Mammary epithelial cell (primary cell): ENCODE measurements around the gene ZNF586.
"Not testable (repeated sequence)": the region's sequence is repeated elsewhere in the genome, so short reads cannot be mapped to it uniquely, and the experiment has no call there.

Source experiments
- CTCF ChIP-seq, 2 donors: IDR thresholded peaks in 1 of 2; conservative IDR thresholded peaks in 1 of 2; 2 replicates each; pipeline ENCODE4 v1.5.1; 2011 to 2012; ENCODE audit warnings: inconsistent platforms in 2 of 2, low read length in 2 of 2, mild to moderate bottlenecking in 2 of 2, control low read depth in 1 of 2, low read depth in 1 of 2; ENCODE audit not compliant: insufficient read depth in 1 of 2; ENCODE audit errors: extremely low read depth in 1 of 2
- EZH2 ChIP-seq: IDR thresholded peaks from 2 replicates; pipeline ENCODE4 v1.6.1; 2012; ENCODE audit warnings: low read length, inconsistent platforms, borderline replicate concordance

- TF ChIP-seq CTCF (conservative IDR thresholded peaks at IDR 0.05 in 1 of 2, IDR thresholded peaks at IDR 0.05 in 1 of 2; ENCODE audit: extremely low read depth in 1 of 2, insufficient read depth in 1 of 2, low read depth in 1 of 2, low read length in 2 of 2); EZH2: not testable (repeated sequence)
Measured at GRCh38 chr19:57812975-57813820, 43.7 kb downstream of the ZNF586 start.
